Mucosa of gallbladder (tissue), 1 donor: Measurements from ENCODE around the gene TRPM3. TPM values are rescaled to one million over a fixed set of nuclear protein-coding genes. Genes with fewer than 3 reads are reported as not detected.

Experiments used
- DNase-seq: peaks from one replicate; pipeline ENCODE4 v3.0.0-alpha.2; 2020; ENCODE audit warnings: low spot score
- total RNA-seq: library from RNA; stranded (reverse); gene quantifications from one replicate; pipeline ENCODE4 v1.2.1, GENCODE V29; 2021
- donor health status: DM: no; HTN: no; CAD: no.

TRPM3 gene
- total RNA-seq, 1 donor from 2014 or later, result 9.2 TPM

DNA sequence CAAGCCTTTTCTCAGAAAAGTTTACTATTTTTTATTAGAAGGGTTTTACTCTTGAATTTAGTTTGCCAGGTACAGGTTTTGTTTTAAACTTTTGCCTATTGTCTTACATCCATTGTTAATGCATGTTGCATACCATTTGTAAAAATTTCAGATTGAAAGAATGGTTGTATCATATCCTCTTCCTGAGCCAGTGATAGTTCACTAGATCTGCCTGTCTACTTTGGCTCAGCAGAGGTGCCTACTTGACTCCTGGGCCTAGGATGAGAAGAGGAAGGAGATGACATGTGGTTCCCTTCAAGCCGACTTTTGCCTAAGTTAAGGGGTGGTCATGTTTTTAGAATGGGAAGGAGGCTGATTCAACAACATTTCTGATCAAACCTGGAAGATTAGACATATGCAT is 232.9 kb downstream of the TRPM3 start:
- no peak for DNase-seq

DNA sequence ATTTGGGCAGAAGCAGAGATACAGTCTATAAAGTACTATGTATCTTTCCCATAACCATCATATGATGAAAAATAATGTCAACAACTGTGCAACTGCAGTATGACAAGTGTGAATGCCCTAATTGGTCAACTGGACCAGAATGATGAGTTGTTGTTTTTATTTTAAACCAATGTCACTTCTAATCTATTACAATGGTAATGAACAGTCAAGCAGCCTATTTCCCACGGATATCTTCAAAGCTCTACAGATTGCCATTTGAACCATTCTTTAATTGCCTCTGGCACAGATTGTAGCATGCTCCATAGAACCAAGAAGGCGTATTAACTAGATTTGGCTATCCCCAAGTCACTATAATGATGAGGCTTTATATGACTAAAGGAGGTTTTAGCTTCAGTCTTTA is 233.6 kb downstream of the TRPM3 start:
- no peak for DNase-seq

DNA sequence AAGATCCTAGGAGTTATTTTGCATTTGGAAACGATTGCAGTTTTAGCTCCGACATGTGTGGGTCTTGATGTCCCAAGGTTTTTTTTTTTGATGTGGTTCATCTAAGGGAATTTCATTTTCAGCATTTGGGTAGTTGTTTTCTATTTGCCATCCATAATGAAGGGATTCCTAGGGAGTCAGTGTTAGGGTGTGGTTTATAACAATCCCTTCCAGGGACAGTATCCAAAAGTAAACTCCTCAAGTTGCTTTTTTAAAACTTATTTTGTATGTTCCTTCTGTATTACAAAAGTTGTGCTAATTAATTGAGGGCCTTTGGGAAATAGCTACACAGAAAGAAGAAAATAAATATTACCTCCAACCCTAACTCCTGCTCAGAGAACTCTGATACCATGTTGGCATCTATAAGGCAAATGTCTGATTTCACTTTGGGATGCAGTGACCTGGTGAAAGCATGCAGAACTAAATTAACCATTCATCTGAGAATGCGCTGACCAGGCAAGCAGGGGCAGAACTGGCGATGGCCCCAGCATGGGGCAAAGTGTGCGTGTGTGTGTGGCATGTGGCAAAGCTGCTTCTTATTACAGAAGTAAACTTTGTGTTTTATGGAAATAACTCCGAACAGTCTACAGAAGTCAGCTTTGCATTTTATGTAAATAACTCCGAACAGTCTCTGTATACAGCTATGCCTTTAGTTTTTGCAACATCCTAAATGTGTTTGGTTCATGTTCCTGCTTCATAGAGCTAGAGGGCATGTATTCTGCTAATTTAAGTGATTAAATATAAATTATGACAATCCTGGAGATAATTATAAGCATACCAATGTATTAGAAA is 237.2 kb downstream of the TRPM3 start:
- DNase-seq, result no peak

DNA sequence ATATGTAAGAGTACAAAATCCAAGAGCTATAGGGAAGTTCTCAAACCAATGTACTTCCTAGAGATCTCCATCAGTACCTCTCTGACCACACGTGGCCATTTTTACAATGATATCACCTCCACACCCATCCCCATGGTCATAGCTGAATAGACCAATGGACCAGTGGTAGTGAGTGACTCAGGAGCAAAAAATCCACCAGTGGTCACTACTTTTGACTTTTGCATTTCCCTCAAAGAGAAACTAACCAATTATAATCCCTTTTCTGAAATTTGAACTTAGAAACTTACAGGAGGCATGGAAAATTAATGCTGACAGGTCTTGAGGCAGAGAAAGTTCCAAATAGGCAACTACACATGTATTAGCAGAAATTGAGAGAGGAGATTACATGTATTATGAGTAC is 238.4 kb downstream of the TRPM3 start:
- DNase-seq, result no peak

DNA sequence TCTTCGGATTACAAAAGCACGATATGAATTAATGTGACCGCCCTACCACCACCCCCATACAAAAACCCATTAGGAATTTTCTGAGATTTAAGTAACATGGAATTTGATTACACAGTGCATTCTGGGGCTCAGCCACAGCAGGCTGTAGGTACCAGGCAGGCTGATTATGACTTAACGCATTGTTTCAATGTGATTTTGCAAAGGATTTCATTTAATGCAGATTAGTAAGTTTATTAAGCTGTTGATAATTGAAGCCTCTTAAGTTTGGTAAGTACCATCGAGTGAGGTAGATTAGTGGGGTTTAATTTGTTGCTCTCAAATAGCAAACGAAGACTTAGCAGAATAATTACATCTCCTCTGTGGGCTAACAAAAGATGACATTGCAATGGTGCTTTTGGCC is 240.1 kb downstream of the TRPM3 start:
- no peak for DNase-seq

DNA sequence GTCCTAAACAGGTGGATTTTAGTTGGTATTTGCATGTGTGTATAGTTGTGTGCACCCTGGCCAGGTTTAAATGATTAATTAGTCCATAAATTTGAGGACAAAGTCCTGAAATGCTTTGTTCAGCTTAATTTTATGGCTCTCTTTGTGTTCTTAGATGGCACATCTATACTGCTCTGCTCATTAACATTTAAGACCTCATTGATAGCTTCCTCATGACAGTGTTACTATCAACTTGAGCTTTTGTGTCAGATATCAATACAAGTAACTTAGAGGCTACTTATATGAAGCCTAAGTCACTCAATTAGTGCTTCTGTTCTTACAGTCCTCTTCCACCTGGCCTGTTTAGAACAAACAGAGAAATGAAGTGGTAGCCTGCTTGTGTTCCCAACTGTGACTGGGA is 240.9 kb downstream of the TRPM3 start:
- no peak for DNase-seq

DNA sequence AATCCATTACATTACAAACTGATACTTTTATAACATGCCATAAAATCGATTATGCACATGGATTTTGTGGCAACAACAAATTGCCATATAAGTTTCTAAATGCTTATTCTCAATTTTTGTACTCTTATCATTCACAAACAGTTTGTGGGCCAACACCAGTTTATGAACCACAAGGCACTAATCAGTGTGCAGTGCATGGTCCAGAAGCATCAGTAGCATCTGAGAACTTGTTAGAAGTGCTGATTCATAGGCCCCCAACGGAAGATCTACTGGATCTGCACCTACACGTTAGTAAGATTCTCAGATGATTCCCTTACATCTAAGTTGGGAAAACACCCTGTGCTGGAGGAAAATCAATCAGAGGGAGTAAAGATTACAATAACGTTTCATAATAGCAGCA is 242.8 kb downstream of the TRPM3 start:
- DNase-seq, result no peak

DNA sequence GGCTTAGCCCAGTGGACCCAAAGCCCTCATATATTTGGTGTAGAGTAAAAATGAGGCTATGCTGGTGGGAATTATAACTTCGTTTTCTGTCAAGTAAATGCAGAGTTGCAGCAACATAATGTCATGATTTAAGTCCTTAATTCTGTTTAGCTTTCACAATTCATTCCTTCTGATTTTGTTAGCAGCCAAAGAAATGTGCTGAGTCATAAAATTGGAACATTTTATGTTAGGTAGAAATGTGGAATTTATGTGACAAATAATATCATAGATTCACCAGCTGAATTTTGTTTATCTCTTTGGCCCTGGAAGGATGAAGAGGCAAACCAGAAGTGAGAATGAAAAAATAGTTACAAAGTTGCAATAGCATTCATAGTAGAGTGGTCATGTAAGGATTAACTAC is 247.0 kb downstream of the TRPM3 start:
- DNase-seq, result no peak

DNA sequence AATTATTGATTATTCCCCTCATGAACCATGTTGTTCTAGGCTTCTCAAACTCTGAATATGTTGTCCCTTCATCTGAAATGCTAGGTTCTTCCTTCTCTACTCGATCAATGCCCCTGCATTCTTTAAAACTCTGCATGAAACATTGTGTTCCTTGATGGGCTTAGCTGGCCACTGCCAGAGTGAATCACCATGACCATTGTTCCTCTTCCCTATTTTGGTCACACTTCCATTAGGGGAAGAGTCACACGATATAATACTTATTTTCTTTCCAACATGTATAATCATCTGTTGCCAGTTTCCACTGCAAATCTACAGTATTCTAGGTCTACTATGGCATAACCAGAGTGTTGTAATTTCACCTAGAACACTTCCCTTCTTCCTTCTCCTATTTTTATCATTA is 247.9 kb downstream of the TRPM3 start:
- DNase-seq, result no peak

DNA sequence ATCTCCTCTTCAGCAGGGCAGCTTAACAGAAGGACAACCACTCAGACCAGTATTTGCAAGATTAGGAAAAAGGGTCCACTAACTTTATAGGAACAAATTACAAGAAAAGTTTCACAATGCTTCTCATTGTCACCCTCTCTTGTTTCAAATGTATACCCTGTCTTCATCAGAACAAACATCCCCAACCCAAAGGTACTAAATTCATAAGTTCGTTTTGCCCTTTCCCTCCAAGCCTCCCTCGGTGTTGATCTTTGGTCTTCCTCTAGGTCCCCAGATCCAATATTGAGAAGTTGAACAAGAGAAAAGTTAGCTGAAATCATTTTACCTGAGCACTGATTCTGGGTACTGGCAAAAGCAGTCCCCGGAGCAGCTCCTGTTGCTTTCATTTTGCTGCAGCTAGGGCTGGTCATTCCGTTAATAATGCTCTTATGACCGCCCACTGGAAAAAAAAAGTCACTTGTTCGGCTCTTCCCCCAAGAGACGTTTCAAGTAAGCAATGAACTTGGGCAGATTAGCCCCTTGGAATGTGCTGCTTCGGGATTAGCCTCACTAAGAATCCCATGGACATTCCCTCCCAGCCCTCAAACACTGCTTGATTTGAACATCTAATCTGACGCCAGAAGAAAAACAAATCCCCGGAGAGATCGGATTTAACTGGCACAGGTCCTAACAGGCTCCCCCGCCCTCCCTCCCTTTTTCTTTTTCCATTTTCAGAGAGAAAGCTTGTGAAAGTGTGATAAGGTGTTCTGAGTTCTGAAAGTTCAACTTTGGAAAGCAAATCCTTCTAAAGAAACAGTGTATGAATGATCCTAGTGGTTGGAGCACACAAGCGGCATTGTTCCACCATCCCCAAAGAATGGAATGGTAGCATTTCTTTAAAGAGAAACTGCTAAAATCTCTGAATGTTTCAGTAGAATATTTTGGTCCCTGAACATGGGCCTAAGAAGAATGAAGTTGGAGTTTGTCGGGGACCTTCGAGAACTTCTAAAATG is 252.5 kb downstream of the TRPM3 start:
- no peak for DNase-seq

DNA sequence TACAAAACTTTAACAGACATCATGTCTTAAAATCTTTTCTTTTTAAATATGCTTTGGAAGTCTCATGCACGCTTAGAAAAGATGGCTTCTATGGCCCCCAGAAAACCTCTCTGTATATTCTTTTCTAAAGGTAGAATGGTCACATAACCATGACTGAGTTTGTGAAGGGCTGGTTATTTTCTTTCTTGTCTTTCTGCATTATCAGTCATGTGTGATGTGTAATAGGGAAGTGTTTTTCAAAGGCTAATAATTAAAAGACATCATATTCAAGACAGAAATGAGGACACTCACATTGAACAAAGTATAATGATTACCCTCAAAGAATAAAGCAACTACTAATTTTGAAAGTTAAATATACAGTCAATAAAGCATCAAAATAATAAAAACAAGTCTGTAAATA is 253.4 kb downstream of the TRPM3 start:
- no peak for DNase-seq

DNA sequence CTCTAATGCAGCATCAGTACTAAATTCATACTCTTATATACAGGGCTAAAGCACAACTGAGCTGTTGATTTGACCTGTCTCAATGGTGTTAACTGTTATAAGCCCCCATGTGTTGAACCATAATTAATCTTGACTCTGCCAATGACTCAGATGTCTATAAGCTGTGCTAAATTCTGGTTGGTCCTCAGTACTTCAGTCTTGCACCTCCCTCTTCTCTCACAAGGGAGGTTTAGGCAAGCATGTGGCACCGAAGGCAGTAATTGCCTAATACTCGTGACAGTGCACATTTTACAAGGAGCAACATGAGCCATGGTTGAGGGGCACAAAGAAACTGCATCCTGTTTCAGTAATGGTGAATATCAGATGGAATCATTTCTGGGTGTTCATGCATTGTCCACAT is 255.9 kb downstream of the TRPM3 start:
- no peak for DNase-seq

DNA sequence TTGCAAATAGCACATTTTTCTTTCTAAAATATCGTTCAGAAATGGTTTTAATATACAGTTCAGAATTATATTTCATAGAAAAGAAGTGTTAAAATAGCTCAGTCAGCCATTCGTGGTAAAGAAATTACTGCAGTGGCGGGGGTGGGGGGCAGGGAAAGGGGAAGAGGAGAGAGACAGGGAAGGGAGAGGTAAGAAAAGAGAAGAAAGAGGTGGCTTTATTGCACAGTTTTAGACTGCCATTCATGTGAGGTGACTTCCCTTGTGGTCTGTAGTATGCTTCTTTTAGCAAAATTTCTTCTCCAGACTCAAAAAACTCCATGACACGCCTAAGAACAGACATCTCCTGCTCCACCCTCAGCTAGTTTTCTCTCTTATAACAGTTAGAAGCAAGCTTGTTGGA is 259.6 kb downstream of the TRPM3 start:
- no peak for DNase-seq

DNA sequence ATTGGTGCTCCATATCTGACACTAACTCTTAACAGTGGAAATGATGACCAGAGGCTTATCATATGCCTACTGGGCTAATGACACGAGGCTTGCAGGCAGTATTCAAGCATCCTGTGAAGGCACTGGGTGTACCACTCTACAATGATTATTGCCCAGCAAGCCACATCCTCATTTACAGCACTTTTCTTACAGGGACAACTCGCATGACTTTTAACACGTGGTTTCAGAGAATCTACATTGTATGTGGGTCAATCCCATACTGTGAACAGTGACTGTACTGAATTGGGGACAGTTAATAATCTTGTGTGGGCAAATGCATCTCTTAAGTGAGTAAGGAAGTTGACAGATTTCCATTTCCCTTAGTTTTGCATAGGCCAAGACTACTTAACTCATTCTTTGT is 260.0 kb downstream of the TRPM3 start:
- DNase-seq, result no peak

DNA sequence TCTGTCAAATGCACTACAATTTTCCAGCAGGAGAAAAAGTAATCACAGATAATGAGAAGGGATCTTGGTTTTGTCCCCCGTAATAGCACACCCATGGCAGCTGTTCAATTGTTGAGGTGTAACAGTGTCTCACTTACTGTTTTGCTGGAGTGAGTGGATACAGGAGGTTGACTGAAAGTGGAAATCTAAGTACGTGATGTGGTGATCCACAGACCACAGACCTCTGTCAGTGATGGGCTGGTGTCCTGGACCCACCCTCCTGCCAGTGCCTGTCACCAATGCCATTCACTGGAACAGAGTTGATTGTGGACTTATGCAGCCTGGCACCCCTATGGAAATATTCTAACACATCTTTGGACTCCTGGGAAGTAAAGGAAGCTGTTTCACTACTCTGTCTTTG is 261.7 kb downstream of the TRPM3 start:
- no peak for DNase-seq

DNA sequence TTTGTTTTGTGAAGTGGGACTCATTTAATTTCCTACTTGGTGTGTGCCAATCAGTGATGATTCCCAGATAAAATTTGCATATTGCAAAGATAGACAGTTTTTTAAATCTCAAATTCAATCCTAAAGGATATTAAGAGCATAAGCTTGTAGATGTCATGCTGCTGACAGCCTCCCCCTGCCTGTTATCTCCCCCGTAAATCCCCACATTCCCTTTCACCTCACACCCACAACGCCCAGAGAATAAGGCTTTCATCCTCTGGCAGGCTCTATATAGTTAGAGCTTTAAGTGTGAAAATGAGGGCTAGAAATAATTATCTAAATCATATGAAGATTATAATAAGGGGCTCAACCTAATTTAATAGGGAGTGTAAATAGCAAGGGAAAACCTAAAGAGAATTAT is 265.0 kb downstream of the TRPM3 start:
- DNase-seq, result no peak

DNA sequence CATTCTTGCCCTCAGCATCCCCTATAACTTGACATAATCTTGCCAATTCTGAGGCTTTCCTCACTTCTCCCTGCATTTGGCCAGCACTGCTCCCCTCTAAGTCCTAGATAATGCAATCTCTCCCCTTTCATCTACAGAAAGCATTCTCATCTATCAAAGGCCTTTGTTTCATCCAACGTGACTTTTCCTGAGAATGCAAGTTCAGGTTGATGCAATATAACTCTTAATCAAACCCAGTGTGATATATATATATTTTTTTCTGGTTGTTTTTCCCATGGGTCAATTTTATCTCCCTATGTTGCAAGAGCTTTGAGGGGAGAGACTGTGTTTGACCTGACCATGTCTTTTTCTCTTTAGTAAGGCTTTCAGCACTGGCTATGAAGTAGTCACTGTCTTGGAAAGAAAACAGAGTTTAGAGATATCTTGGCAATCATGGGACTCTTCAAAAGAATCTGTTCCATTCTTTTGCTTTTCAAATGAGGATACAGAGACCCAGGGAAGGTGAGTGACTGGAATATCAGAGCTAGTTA is 268.6 kb downstream of the TRPM3 start:
- no peak for DNase-seq

DNA sequence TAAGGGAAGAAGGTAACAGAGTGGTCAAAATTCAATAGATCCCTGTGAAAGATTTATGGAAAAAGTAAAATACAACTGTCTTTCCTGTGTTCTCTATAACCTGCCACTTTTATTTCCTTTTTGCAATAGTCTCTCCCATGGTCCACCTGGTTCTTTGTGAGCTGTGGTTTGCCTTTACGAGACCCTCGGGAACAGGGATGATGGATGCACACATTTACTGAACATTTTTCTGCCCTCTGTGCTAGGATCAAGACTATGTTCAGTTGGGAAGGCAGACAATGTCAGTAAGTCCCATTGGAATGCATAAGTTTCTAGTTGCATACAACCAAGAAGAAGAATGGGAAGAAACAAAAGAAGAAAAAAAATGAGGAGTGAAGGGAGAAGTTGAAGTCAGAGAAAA is 281.2 kb downstream of the TRPM3 start:
- no peak for DNase-seq

DNA sequence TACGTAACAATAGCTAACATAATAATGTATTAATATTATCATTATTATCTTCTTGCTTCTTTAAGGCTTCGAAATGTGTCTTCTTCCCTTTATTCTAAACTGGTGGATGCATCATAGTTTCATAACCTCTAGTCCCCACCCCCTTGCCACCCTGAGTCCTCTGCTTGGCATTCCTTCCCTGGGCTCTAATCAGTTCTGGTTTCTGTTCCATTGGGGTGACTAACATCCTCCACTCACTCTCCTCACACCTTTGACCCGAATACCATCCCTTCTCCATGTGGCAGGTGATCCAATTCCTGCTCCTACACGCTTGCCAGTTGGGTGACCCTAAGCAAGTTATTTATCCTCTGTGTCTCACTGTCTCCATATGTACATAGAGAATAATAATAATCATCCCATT is 286.1 kb downstream of the TRPM3 start:
- DNase-seq, result no peak

DNA sequence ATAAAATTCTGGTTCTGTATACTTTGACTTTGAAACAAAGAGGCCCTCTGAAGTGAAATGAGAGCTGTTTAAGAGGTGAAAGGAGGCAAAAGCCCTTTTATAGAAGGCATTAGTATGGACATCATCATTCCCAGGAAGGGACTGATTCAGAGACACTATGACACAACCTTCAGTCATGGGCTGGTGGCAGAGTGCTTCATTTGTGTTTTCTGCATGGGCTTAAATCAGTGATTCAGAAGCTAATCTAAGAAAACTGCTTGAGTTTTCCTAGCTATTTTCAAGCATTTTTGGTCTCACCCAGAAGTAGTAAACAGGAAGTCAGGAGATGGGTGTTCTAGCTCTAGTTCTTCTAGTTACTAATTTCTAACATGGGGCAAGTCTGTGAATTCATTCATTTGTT is 288.9 kb downstream of the TRPM3 start:
- no peak for DNase-seq

DNA sequence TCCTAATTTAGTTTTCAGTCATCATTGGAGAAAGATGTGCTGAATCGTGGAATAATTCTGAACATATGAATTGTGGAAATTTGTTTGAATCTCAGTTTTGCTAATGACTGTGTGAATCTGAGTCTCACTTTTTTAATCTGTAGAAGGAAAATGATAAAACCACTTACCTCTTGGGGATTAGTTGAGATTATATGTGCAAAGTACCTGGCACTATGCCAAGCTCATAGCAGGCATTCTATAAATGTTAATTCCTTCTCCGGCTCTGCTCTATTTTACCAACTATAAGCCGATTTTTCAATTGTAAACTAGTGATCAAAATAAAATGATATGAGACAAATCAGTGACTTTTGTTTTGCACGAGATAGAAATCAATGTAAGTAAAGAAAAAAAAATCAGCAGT is 290.8 kb downstream of the TRPM3 start:
- DNase-seq, result no peak

DNA sequence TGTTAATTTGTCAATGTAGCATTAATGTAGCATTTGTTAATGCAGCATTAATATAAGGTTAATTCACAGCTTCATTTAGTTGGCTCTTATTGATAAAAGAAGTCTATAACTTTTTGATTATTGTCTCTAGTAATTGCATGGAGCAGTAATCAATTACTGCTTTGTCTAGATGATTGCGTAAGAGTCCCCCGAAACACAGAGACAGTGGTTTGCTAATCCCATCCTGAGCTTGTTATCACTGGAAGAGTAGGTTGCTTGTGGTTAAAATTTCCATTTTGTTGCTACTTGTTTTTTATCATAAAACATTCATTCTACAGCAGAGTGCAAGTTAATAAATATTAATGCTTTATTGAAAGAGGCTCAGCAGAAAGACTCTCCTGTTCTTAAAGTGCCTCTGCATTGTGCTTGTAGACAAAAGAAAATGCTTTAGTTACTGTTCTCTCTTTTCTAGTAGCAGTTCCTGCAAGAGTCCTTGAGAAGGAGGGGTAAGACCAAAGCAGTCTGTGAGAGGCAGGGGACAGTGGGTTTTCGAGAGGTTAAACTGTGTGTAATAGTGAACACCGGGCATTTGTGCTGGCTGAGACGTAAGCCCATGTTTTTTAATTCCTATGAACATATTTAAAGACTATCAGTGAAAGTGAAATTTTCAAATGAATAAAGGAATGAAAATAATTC is 291.7 kb downstream of the TRPM3 start:
- no peak for DNase-seq
